GM23248 (cell line): Measurements from ENCODE around the gene SPC25. TPM values are rescaled to one million over a fixed set of nuclear protein-coding genes. Genes with fewer than 3 reads are reported as not detected.

ENCODE experiments used
- DNase-seq: peaks from one replicate; pipeline ENCODE4 v3.0.0-alpha.2; 2015
- H2AFZ ChIP-seq: fragments of 200-600 bp; sonication (generic); 2 replicates; pipeline ENCODE4 v1.6.1; 2016; ENCODE audit warnings: antibody characterized with exemption
- H3F3A ChIP-seq: fragments of 200-600 bp; sonication (generic); 2 replicates; pipeline ENCODE4 v1.6.1; 2016; ENCODE audit warnings: mild to moderate bottlenecking, antibody characterized with exemption, mixed run types; ENCODE audit not compliant: insufficient read depth
- H3K27ac ChIP-seq: fragments of 200-600 bp; sonication (generic); 2 replicates; pipeline ENCODE4 v1.5.1; 2016; ENCODE audit warnings: mild to moderate bottlenecking
- H3K27me3 ChIP-seq: fragments of 200-600 bp; sonication (generic); replicated peaks from 2 replicates; pipeline ENCODE4 v1.6.1; 2016; ENCODE audit warnings: mild to moderate bottlenecking; ENCODE audit not compliant: insufficient read depth
- H3K36me3 ChIP-seq: fragments of 200-600 bp; sonication (generic); 2 replicates; pipeline ENCODE4 v1.6.1; 2016; ENCODE audit warnings: low read depth, mild to moderate bottlenecking
- H3K4me1 ChIP-seq: fragments of 200-600 bp; sonication (generic); 2 replicates; pipeline ENCODE4 v1.6.1; 2016; ENCODE audit warnings: mild to moderate bottlenecking; ENCODE audit not compliant: insufficient read depth
- H3K4me2 ChIP-seq: fragments of 200-600 bp; sonication (generic); one replicate; pipeline ENCODE4 v1.6.1; 2016; ENCODE audit warnings: mild to moderate bottlenecking; ENCODE audit not compliant: unreplicated experiment
- H3K4me3 ChIP-seq: fragments of 200-600 bp; sonication (generic); 2 replicates; pipeline ENCODE4 v1.5.1; 2016; ENCODE audit warnings: mild to moderate bottlenecking
- H3K79me2 ChIP-seq: fragments of 200-600 bp; sonication (generic); 2 replicates; pipeline ENCODE4 v1.6.1; 2016; ENCODE audit warnings: mild to moderate bottlenecking; ENCODE audit not compliant: insufficient read depth
- H3K9ac ChIP-seq: fragments of 200-600 bp; sonication (generic); 2 replicates; pipeline ENCODE4 v1.6.1; 2016; ENCODE audit warnings: mild to moderate bottlenecking
- H3K9me2 ChIP-seq: fragments of 200-600 bp; sonication (generic); 2 replicates; pipeline ENCODE4 v1.6.1; 2016; ENCODE audit warnings: mixed run types, mild to moderate bottlenecking, moderate library complexity; ENCODE audit not compliant: insufficient read depth
- H3K9me3 ChIP-seq: fragments of 200-600 bp; sonication (generic); one replicate; pipeline ENCODE4 v1.6.1; 2017; ENCODE audit warnings: low read depth
- H4K20me1 ChIP-seq: fragments of 200-600 bp; sonication (generic); 2 replicates; pipeline ENCODE4 v1.6.0; 2016; ENCODE audit not compliant: insufficient read depth
- EZH2 ChIP-seq: fragments of 200-600 bp; sonication (generic); IDR thresholded peaks from 2 replicates; pipeline ENCODE4 v1.6.1; 2018; ENCODE audit warnings: antibody characterized with exemption, mild to moderate bottlenecking; ENCODE audit not compliant: insufficient read depth, poor library complexity, severe bottlenecking
- EZH2phosphoT487 ChIP-seq: fragments of 200-600 bp; sonication (generic); IDR thresholded peaks from 2 replicates; pipeline ENCODE4 v1.6.1; 2018; ENCODE audit warnings: antibody characterized with exemption, moderate library complexity, mild to moderate bottlenecking, low read depth; ENCODE audit not compliant: insufficient read depth
- WGBS, 2 experiments: methylation state at CpG; one replicate each; pipeline ENCODE4 v1.1.6; 2015 to 2017; ENCODE audit warnings: low lambda C conversion rate in 2 of 2, low coverage in 1 of 2; ENCODE audit errors: missing lambda C conversion rate in 2 of 2; 5-methylcytosine and 5-hydroxymethylcytosine counted together
- in situ Hi-C: fragments of 300-500 bp; cut with MboI; formaldehyde crosslinking; loops from 2 replicates; pipeline ENCODE4 v1.15.0; 2020
- polyA plus RNA-seq: library from polyadenylated mRNA; unstranded; fragments of >200 nt; fragmentation: Nextera tagmentation; extraction: Ambion mirVana; gene quantifications from 2 replicates; pipeline ENCODE4 v1.2.1, GENCODE V29; 2016
- total RNA-seq: library from RNA; depleted of rRNA; stranded (reverse); fragments of >200 nt; shearing (Covaris generic); gene quantifications from 2 replicates; pipeline ENCODE4 v1.2.3, GENCODE V29; 2014

The SPC25 gene
- total and polyA plus RNA-seq, 2 experiments from 2014 or later = 3.7 to 11.8 TPM

DNA sequence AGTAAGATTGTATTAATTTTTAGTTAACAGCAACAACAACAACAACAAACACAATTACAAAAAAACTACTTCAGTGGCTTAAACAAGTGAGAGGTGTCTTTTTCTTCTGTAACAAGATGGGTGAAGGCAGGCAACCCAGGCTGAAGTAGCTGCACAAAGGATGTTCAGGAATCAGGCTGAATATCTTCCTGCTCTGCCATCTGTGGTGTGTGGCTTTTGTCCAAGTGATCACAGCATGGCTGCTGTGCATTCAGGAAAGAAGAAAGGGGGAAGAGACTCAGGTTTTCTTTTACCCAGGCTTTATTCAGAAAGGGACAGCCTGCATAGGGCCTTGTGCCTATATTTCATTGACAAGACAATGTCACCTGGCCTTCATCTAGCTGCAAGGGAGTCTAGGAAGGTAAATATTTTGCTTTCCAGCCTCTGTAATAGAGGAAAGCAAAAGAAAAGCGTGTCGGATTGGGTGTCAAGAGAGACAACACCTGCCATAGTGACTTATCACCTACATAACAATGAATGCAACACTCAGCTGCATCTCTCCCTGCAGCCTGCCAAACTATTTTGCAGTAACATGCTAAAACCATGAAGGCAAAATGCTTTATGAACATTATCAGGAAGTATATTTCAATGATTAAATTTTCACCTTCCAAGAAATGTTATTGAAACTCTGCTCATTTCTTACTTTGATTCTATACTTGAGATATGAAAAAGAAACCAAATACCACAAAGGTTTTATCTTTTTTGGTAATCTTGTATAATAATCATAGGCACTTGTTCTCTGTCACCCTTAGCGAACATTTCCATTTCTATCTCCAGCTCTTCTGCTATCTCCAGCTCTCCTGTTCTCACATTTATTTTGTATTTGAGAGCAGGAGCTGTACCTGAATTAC lies 25.5 kb upstream of the SPC25 start:
- H3K4me3 ChIP-seq = no peak overlapping the region
- in situ Hi-C loops = loop anchor here (10.0 to 25.0 kb wide), 2 partner anchors 141 to 578 kb away; no protein-coding TSS in a partner anchor
- H3K79me2 ChIP-seq = no peaks in the 10 kb centered on the region
- H3K9ac ChIP-seq = no peak overlapping the region
- H3K36me3 ChIP-seq = no peaks in the 10 kb centered on the region
- H4K20me1 ChIP-seq = no peaks in the 10 kb centered on the region
- H3K27me3 ChIP-seq = peaks cover 61% of the 10 kb centered on the region
- H2AFZ ChIP-seq = no peak overlapping the region
- H3K9me2 ChIP-seq = no peaks in the 10 kb centered on the region
- H3K9me3 ChIP-seq = no peaks in the 10 kb centered on the region
- TF ChIP-seq EZH2 (no peak), EZH2phosphoT487 (no peak)
- no peaks in the 10 kb centered on the region for H3F3A ChIP-seq
- 61 to 71% methylated on average over 3 of the region's 3 CpGs for WGBS, 2 experiments
- no peak overlapping the region for H3K27ac ChIP-seq
- no peaks in the 10 kb centered on the region for H3K4me1 ChIP-seq
- no peak overlapping the region for H3K4me2 ChIP-seq
- DNase-seq = no peak

DNA sequence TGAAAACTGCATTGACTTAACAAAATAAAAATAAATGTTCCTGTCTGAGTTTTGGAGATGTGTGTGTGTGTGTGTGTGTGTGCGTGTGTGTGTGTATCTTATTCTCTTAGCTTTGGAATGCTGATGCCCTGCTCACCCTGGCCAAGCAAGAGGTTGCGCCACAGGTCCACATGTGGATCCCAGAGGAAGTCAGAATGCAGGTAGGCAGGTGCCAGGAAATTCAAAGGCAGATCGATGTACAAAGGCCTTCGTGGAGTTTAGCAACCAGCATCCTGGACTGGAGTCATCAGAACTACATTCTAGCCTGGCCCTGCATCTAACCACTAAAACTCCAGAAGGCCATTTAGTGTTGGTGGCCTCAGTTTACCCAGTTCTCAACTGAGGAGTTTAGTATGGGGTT lies 23.3 kb upstream of the SPC25 start:
- H3K9me2 ChIP-seq = no peaks in the 10 kb centered on the region
- H3K4me2 ChIP-seq = no peak overlapping the region
- H3K4me1 ChIP-seq = no peaks in the 10 kb centered on the region
- no peaks in the 10 kb centered on the region for H4K20me1 ChIP-seq
- H3K79me2 ChIP-seq = no peaks in the 10 kb centered on the region
- no peak overlapping the region; the same call in 1 of the 2 replicates for H3K4me3 ChIP-seq
- H2AFZ ChIP-seq = no peak overlapping the region
- in situ Hi-C loops = loop anchor here (10.0 to 25.0 kb wide), 2 partner anchors 139 to 576 kb away; no protein-coding TSS in a partner anchor
- WGBS, 2 experiments = 95 to 97% methylated on average over 4 of the region's 4 CpGs
- H3K27ac ChIP-seq = no peak overlapping the region
- no peaks in the 10 kb centered on the region for H3K9me3 ChIP-seq
- no peak for TF ChIP-seq EZH2phosphoT487
- no peaks in the 10 kb centered on the region for H3K36me3 ChIP-seq
- H3K9ac ChIP-seq = no peak overlapping the region
- DNase-seq = no peak
- H3K27me3 ChIP-seq = peaks cover 64% of the 10 kb centered on the region
- no peaks in the 10 kb centered on the region for H3F3A ChIP-seq

- H3F3A ChIP-seq = no peaks in the 10 kb centered on the region
- no peaks in the 10 kb centered on the region for H3K36me3 ChIP-seq
- peak overlapping the region; percentile 88 for H3K4me2 ChIP-seq
- no peak overlapping the region for H3K9ac ChIP-seq
- H3K4me3 ChIP-seq = peak overlapping the region; percentile 64
- no peaks in the 10 kb centered on the region for H3K9me3 ChIP-seq
- H3K27ac ChIP-seq = no peak overlapping the region
- no peaks in the 10 kb centered on the region for H3K9me2 ChIP-seq
- TF ChIP-seq EZH2 (no peak), EZH2phosphoT487 (no peak)
- H3K4me1 ChIP-seq = no peaks in the 10 kb centered on the region
- H4K20me1 ChIP-seq = no peaks in the 10 kb centered on the region
- H3K27me3 ChIP-seq = peaks cover 63% of the 10 kb centered on the region
- no peaks in the 10 kb centered on the region for H3K79me2 ChIP-seq
- 14 to 15% methylated on average over 21 of the region's 21 CpGs for WGBS, 2 experiments
- H2AFZ ChIP-seq = peak overlapping the region; percentile 59
- DNase-seq = peak; percentile 56
- in situ Hi-C loops = loop anchor here (10.0 to 25.0 kb wide), 2 partner anchors 138 to 576 kb away; no protein-coding TSS in a partner anchor
Observed at GRCh38 chr2:168912901-168913369, 22.7 kb upstream of the SPC25 start.

GRCh38 chr2:168912466-168912865 lies 22.2 kb upstream of the SPC25 start:
- H3K27ac ChIP-seq = no peak overlapping the region
- no peaks in the 10 kb centered on the region for H3K9me3 ChIP-seq
- 51 to 52% methylated on average over 6 of the region's 6 CpGs for WGBS, 2 experiments
- H3K27me3 ChIP-seq = peaks cover 58% of the 10 kb centered on the region
- H3K9ac ChIP-seq = no peak overlapping the region
- H3K4me3 ChIP-seq = peak overlapping the region; percentile 64
- no peak for DNase-seq
- H4K20me1 ChIP-seq = no peaks in the 10 kb centered on the region
- in situ Hi-C loops = loop anchor here (10.0 to 25.0 kb wide), 2 partner anchors 138 to 575 kb away; no protein-coding TSS in a partner anchor
- no peaks in the 10 kb centered on the region for H3K79me2 ChIP-seq
- peak overlapping the region; percentile 88 for H3K4me2 ChIP-seq
- H2AFZ ChIP-seq = peak overlapping the region; percentile 59
- H3K36me3 ChIP-seq = no peaks in the 10 kb centered on the region
- no peak for TF ChIP-seq EZH2
- no peak for TF ChIP-seq EZH2phosphoT487
- no peaks in the 10 kb centered on the region for H3K9me2 ChIP-seq
- H3K4me1 ChIP-seq = no peaks in the 10 kb centered on the region
- H3F3A ChIP-seq = no peaks in the 10 kb centered on the region
